RWPE2 (cell line): ENCODE measurements around the gene SLC35A5.

ENCODE experiments used
- ATAC-seq: fragments of 200-7000 bp; cut with Tn5 transposase; 3 replicates; pipeline ENCODE4 v1.9.1; 2021; ENCODE audit warnings: low read depth
- DNase-seq: peaks from one replicate; pipeline ENCODE4 v3.0.0-alpha.2; 2020; ENCODE audit warnings: low spot score
- H3K27ac ChIP-seq: fragments of 450-650 bp; 2 replicates; pipeline ENCODE4 v1.5.1; 2017; ENCODE audit warnings: mild to moderate bottlenecking; ENCODE audit not compliant: poor library complexity, severe bottlenecking
- H3K27me3 ChIP-seq: fragments of 250-450 bp; sonication (Bioruptor Pico); 2 replicates; pipeline ENCODE4 v1.5.1; 2021; ENCODE audit warnings: mild to moderate bottlenecking, moderate library complexity; ENCODE audit not compliant: insufficient read depth, poor library complexity, severe bottlenecking
- H3K36me3 ChIP-seq: fragments of 250-450 bp; sonication (Bioruptor Pico); 2 replicates; pipeline ENCODE4 v1.5.1; 2020; ENCODE audit warnings: low read depth, mild to moderate bottlenecking, moderate library complexity
- H3K4me1 ChIP-seq: fragments of 250-450 bp; sonication (Bioruptor Pico); 2 replicates; pipeline ENCODE4 v1.5.1; 2021; ENCODE audit warnings: mild to moderate bottlenecking, moderate library complexity; ENCODE audit not compliant: insufficient read depth, poor library complexity, severe bottlenecking
- H3K4me3 ChIP-seq: fragments of 250-450 bp; sonication (Bioruptor Pico); 2 replicates; pipeline ENCODE4 v1.5.1; 2021; ENCODE audit warnings: mild to moderate bottlenecking, moderate library complexity; ENCODE audit not compliant: severe bottlenecking
- H3K9me3 ChIP-seq: fragments of 250-450 bp; sonication (Bioruptor Pico); 2 replicates; pipeline ENCODE4 v1.5.1; 2021; ENCODE audit warnings: mild to moderate bottlenecking, moderate library complexity; ENCODE audit not compliant: severe bottlenecking
- TF ChIP-seq, protein P1 (sequence below): fragments of 450-650 bp; IDR thresholded peaks from one replicate; pipeline ENCODE4 v1.5.1; 2017; ENCODE audit warnings: mild to moderate bottlenecking, moderate library complexity; ENCODE audit not compliant: poor library complexity, severe bottlenecking

Gene SLC35A5

GRCh38 chr3:112632596-112632995 is 70.8 kb downstream of the SLC35A5 start:
- ATAC-seq = no peak
- no peaks in the 10 kb centered on the region for H3K36me3 ChIP-seq
- no peaks in the 10 kb centered on the region for H3K9me3 ChIP-seq
- TF ChIP-seq, protein P1, sequence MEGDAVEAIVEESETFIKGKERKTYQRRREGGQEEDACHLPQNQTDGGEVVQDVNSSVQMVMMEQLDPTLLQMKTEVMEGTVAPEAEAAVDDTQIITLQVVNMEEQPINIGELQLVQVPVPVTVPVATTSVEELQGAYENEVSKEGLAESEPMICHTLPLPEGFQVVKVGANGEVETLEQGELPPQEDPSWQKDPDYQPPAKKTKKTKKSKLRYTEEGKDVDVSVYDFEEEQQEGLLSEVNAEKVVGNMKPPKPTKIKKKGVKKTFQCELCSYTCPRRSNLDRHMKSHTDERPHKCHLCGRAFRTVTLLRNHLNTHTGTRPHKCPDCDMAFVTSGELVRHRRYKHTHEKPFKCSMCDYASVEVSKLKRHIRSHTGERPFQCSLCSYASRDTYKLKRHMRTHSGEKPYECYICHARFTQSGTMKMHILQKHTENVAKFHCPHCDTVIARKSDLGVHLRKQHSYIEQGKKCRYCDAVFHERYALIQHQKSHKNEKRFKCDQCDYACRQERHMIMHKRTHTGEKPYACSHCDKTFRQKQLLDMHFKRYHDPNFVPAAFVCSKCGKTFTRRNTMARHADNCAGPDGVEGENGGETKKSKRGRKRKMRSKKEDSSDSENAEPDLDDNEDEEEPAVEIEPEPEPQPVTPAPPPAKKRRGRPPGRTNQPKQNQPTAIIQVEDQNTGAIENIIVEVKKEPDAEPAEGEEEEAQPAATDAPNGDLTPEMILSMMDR = no peak
- no peak overlapping the region for H3K4me3 ChIP-seq
- peaks cover 6% of the 10 kb centered on the region for H3K4me1 ChIP-seq
- H3K27ac ChIP-seq = no peak overlapping the region
- no peaks in the 10 kb centered on the region for H3K27me3 ChIP-seq
- no peak for DNase-seq

DNA sequence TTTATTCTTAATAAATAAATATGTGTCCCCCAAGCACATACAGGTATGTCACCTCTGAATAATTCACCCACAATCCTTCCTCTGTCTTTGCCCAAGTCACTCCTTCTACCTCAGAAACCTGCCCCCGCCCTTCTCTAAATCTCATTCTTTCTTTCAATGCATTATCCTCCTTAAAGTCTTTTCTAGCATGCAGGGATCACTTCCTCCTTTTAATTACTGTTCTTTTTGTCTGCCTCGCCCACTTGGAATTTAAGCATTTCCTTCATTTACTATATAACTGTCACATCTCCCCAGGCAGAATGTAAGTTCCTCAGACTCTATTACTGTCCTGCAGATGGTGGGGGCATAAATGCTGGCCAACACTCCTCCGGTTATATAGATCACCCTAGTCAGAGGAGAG is 71.3 kb downstream of the SLC35A5 start:
- TF ChIP-seq, protein P1 = no peak
- no peak overlapping the region for H3K27ac ChIP-seq
- DNase-seq (no peak), ATAC-seq (no peak)
- no peaks in the 10 kb centered on the region for H3K27me3 ChIP-seq
- no peak overlapping the region for H3K4me3 ChIP-seq
- H3K4me1 ChIP-seq = peaks cover 6% of the 10 kb centered on the region
- H3K9me3 ChIP-seq = no peaks in the 10 kb centered on the region
- H3K36me3 ChIP-seq = no peaks in the 10 kb centered on the region

- H3K27ac ChIP-seq = no peak overlapping the region
- no peaks in the 10 kb centered on the region for H3K36me3 ChIP-seq
- H3K4me1 ChIP-seq = peaks cover 6% of the 10 kb centered on the region
- H3K9me3 ChIP-seq = no peaks in the 10 kb centered on the region
- TF ChIP-seq, protein P1 = no peak
- no peak for ATAC-seq
- H3K4me3 ChIP-seq = no peak overlapping the region
- no peak for DNase-seq
- H3K27me3 ChIP-seq = no peaks in the 10 kb centered on the region
Measured at GRCh38 chr3:112633757-112634156, 71.9 kb downstream of the SLC35A5 start.

GRCh38 chr3:112634786-112635541 is 73.1 kb downstream of the SLC35A5 start:
- no peak for ATAC-seq

More at GRCh38 chr3:112634786-112635541, 73.1 kb downstream of the SLC35A5 start:
- DNase-seq = no peak
- no peaks in the 10 kb centered on the region for H3K9me3 ChIP-seq
- H3K4me3 ChIP-seq = no peak overlapping the region
- no peak overlapping the region for H3K27ac ChIP-seq
- no peaks in the 10 kb centered on the region for H3K27me3 ChIP-seq
- peaks cover 4% of the 10 kb centered on the region for H3K4me1 ChIP-seq
- H3K36me3 ChIP-seq = no peaks in the 10 kb centered on the region
- TF ChIP-seq, protein P1 = no peak
